ENCODE data around the gene HCN2.
A peak's percentile ranks its signal among the peaks of the same experiment; 100 is the strongest.

Gene HCN2

DNA sequence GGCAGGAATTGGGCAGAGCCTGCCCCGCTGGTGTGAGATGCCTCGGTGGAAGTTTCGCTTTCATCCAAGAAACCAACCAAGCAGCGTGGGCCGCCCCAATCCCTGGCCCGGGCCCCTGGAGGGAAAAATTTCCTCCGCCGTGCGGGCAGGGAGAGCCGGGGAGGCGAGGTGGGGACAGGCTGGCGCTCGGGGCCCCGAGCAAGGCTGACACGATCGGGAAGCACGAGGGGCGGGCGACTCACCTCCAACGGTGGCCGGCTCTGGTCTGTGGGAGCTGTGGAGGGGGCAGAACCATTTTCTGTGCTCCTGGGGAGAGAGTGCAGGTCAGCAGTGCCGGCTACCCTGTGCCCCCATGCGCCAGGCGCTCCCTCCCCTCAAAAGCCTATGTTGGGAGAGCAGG is 62.3 kb downstream of the HCN2 start (continued):
- TF ChIP-seq, protein P1, sequence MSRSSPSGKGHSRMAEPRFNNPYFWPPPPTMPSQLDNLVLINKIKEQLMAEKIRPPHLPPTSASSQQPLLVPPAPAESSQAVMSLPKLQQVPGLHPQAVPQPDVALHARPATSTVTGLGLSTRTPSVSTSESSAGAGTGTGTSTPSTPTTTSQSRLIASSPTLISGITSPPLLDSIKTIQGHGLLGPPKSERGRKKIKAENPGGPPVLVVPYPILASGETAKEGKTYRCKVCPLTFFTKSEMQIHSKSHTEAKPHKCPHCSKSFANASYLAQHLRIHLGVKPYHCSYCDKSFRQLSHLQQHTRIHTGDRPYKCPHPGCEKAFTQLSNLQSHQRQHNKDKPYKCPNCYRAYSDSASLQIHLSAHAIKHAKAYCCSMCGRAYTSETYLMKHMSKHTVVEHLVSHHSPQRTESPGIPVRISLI (tag by site-specific recombination; IDR thresholded peaks at IDR 0.05): no peak
- TF ChIP-seq ZNF138 (tag by site-specific recombination; IDR thresholded peaks at IDR 0.05; ENCODE audit: borderline replicate concordance) (no peak), ZNF211 (tag by site-specific recombination; IDR thresholded peaks at IDR 0.05; ENCODE audit: low read depth) (no peak), ZNF560 (tag by site-specific recombination; IDR thresholded peaks at IDR 0.05; ENCODE audit: borderline replicate concordance) (no peak), RBAK (tag by site-specific recombination; IDR thresholded peaks at IDR 0.05) (no peak), ZNF549 (tag by site-specific recombination; IDR thresholded peaks at IDR 0.05) (no peak)
- TF ChIP-seq, protein P2, sequence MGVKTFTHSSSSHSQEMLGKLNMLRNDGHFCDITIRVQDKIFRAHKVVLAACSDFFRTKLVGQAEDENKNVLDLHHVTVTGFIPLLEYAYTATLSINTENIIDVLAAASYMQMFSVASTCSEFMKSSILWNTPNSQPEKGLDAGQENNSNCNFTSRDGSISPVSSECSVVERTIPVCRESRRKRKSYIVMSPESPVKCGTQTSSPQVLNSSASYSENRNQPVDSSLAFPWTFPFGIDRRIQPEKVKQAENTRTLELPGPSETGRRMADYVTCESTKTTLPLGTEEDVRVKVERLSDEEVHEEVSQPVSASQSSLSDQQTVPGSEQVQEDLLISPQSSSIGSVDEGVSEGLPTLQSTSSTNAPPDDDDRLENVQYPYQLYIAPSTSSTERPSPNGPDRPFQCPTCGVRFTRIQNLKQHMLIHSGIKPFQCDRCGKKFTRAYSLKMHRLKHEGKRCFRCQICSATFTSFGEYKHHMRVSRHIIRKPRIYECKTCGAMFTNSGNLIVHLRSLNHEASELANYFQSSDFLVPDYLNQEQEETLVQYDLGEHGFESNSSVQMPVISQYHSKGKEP (tag by site-specific recombination; IDR thresholded peaks at IDR 0.05): no peak

DNA sequence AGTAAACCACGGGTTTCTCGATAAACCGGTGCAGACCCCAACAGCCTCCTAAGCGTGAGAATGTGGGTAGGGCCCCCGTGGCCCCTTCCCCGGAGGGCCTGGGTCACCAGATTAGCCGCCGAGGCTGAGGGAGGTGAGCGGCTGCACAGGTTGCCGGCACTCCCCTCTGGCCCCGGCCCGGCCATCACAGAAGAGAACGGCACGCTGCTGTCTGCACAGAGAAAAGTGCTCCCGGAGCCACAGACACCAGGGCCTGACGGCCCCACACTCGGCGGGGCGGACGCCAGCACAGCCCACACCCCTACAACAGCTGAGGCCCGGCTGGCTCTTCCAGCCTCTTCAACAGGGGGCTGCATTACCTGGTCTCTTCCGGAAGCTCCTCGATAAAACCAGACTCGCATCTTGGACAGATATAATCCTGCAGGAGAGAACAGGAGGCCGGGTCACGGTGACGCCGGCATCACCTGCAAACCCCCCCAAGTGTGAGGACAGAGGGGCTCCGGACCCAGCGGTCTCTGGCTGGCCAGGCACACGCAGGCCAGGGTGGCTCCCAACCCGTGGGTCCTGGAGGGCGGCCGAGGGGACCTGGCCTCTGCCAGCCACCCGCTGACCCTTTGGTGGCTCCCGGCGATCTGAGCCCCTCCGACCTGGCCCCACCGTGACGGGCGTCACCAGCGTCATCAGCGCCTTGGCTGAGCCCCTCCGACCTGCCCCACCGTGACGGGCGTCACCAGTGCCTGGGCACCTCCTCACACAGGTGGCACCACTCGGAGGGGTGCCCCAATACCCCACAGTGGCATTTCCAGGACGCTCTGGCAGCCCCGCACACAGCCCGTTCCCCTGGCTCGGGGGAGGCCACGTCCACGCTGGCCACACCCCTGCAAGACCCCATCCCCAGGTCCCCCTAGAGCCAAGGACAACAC is 63.0 kb downstream of the HCN2 start:
- no peaks in the 10 kb centered on the region for H3K4me1 ChIP-seq (ENCODE audit: control insufficient read depth, insufficient read depth, low read length)
- H3K36me3 ChIP-seq (ENCODE audit: control insufficient read depth in 2 of 2, insufficient read depth in 1 of 2, low read length in 2 of 2): peaks cover 12 to 85% of the 10 kb centered on the region in 2 experiments; a peak in 2 of 3 replicates
- TF ChIP-seq ZNF529 (tag by site-specific recombination; IDR thresholded peaks at IDR 0.05; ENCODE audit: insufficient replicate concordance) (no peak), ZNF510 (tag by site-specific recombination; IDR thresholded peaks at IDR 0.05; ENCODE audit: insufficient replicate concordance) (no peak), ZNF664 (tag by site-specific recombination; IDR thresholded peaks at IDR 0.05) (no peak), ZNF623 (tag by site-specific recombination; IDR thresholded peaks at IDR 0.05) (no peak), ZNF792 (tag by site-specific recombination; IDR thresholded peaks at IDR 0.05) (no peak), ZNF175 (tag by site-specific recombination; IDR thresholded peaks at IDR 0.05) (no peak), ZSCAN23 (tag by site-specific recombination; IDR thresholded peaks at IDR 0.05) (no peak)
- no peak overlapping the region for H3K27ac ChIP-seq (ENCODE audit: extremely low read depth, low read depth, low read length)
- CTCF ChIA-PET: no interaction called here
- no peaks in the 10 kb centered on the region for H3K9me3 ChIP-seq (ENCODE audit: control insufficient read depth, insufficient read depth, low read depth, low read length)
- POLR2A ChIA-PET: interaction anchor here (0.5 kb wide), 1 partner anchor 20 kb away, joined by 3 read pairs; no protein-coding TSS in a partner anchor
- H3K4me3 ChIP-seq (ENCODE audit: low read depth, low read length): no peak overlapping the region

DNA sequence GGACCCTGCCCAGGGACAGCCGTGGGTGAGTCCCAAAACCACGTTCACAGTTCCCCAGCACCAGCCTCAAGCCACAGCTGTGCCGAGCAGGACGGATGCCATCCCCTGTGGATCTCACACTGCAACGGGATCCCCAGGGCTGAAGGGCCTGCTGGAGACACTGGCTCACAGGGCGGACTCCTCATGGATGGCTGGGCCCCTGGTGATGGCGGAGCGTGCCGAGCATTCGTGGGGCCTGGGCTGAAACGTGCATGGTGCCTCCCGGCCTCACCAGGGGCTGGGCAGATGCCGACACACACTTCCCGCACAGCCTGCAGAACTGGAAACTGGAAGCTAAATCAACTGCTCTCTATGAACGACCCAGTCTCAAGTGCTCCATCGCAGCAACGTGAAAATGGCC is 63.7 kb downstream of the HCN2 start:
- H3K27ac ChIP-seq (ENCODE audit: extremely low read depth, low read depth, low read length): no peak overlapping the region
- ChIA-PET POLR2A (no interaction called here), CTCF (no interaction called here)
- TF ChIP-seq ZNF19 (tag by site-specific recombination; IDR thresholded peaks at IDR 0.05; ENCODE audit: low read depth): no peak
- TF ChIP-seq ZNF600 (tag by site-specific recombination; IDR thresholded peaks at IDR 0.05): peak; percentile 81
- H3K36me3 ChIP-seq (ENCODE audit: control insufficient read depth in 2 of 2, insufficient read depth in 1 of 2, low read length in 2 of 2): peaks cover 12 to 84% of the 10 kb centered on the region in 2 experiments; a peak in 2 of 3 replicates
- no peak overlapping the region for H3K4me3 ChIP-seq (ENCODE audit: low read depth, low read length)
- no peaks in the 10 kb centered on the region for H3K9me3 ChIP-seq (ENCODE audit: control insufficient read depth, insufficient read depth, low read depth, low read length)
- H3K4me1 ChIP-seq (ENCODE audit: control insufficient read depth, insufficient read depth, low read length): no peaks in the 10 kb centered on the region; the same call in 1 of the 2 replicates

DNA sequence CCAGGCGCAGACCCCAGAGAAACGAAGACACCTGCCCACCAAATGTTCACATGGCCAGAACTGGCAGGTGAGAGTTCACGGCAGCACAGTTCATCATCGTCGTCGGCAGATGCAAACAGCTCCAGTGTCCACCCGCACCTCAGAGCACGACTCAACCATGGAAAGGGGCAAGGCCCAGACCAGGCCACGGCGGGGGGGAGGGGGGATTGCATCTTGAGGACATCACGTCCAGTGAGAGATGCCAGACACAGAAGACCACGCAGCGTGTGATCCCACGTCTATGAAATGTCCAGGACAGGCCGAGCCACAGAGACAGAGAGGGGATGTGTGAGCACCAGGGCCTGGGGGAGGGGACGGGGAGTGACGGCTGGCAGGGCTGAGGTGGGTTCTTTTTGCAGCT is 66.0 kb downstream of the HCN2 start:
- Histone ChIP-seq H3K4me1 (ENCODE audit: control insufficient read depth, insufficient read depth, low read length) (no peaks in the 10 kb centered on the region; the same call in 1 of the 2 replicates), H3K9me3 (ENCODE audit: control insufficient read depth, insufficient read depth, low read depth, low read length) (no peaks in the 10 kb centered on the region), H3K36me3 (ENCODE audit: control insufficient read depth in 2 of 2, insufficient read depth in 1 of 2, low read length in 2 of 2) (peaks cover 7 to 86% of the 10 kb centered on the region in 2 experiments; a peak in 2 of 3 replicates), H3K27ac (ENCODE audit: extremely low read depth, low read depth, low read length) (peak overlapping the region; percentile 31; the same call in 1 of the 2 replicates), H3K4me3 (ENCODE audit: low read depth, low read length) (no peak overlapping the region)
- POLR2A ChIA-PET: interaction anchor here (0.6 to 1.4 kb wide), 3 partner anchors 8 to 25 kb away, joined by 3 to 8 read pairs (median 3); partner anchors contain the start of gene RNF126
- CTCF ChIA-PET: no interaction called here
- no peak for TF ChIP-seq ZNF791 (tag by site-specific recombination; IDR thresholded peaks at IDR 0.05)
- TF ChIP-seq, protein P3, sequence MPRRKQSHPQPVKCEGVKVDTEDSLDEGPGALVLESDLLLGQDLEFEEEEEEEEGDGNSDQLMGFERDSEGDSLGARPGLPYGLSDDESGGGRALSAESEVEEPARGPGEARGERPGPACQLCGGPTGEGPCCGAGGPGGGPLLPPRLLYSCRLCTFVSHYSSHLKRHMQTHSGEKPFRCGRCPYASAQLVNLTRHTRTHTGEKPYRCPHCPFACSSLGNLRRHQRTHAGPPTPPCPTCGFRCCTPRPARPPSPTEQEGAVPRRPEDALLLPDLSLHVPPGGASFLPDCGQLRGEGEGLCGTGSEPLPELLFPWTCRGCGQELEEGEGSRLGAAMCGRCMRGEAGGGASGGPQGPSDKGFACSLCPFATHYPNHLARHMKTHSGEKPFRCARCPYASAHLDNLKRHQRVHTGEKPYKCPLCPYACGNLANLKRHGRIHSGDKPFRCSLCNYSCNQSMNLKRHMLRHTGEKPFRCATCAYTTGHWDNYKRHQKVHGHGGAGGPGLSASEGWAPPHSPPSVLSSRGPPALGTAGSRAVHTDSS (tag by site-specific recombination; IDR thresholded peaks at IDR 0.05): no peak
- no peak for TF ChIP-seq ZSCAN30 (tag by site-specific recombination; IDR thresholded peaks at IDR 0.05)
- TF ChIP-seq, protein P4, sequence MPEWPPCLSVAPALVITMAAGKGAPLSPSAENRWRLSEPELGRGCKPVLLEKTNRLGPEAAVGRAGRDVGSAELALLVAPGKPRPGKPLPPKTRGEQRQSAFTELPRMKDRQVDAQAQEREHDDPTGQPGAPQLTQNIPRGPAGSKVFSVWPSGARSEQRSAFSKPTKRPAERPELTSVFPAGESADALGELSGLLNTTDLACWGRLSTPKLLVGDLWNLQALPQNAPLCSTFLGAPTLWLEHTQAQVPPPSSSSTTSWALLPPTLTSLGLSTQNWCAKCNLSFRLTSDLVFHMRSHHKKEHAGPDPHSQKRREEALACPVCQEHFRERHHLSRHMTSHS (tag by site-specific recombination; IDR thresholded peaks at IDR 0.05): no peak
- TF ChIP-seq, protein P5, sequence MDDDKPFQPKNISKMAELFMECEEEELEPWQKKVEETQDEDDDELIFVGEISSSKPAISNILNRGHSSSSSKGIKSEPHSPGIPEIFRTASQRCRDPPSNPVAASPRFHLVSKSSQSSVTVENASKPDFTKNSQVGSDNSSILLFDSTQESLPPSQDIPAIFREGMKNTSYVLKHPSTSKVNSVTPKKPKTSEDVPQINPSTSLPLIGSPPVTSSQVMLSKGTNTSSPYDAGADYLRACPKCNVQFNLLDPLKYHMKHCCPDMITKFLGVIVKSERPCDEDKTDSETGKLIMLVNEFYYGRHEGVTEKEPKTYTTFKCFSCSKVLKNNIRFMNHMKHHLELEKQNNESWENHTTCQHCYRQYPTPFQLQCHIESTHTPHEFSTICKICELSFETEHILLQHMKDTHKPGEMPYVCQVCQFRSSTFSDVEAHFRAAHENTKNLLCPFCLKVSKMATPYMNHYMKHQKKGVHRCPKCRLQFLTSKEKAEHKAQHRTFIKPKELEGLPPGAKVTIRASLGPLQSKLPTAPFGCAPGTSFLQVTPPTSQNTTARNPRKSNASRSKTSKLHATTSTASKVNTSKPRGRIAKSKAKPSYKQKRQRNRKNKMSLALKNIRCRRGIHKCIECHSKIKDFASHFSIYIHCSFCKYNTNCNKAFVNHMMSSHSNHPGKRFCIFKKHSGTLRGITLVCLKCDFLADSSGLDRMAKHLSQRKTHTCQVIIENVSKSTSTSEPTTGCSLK (tag by site-specific recombination; IDR thresholded peaks at IDR 0.05): no peak
- TF ChIP-seq ZNF114 (tag by site-specific recombination; IDR thresholded peaks at IDR 0.05): no peak
